Bronchial epithelial cell (primary cell): ENCODE results near the gene ZNF827. TPM values are rescaled to one million over a fixed set of nuclear protein-coding genes. Genes with fewer than 3 reads are reported as not detected.

Experiments used
- DNase-seq: peaks from one replicate; pipeline ENCODE4 v3.0.0-alpha.2; 2010; ENCODE audit warnings: low read depth
- FAIRE-seq: peaks from 2 replicates; lab custom pipeline; 2011; peaks lifted over from hg19 to GRCh38; lab: Jason Lieb, UNC
- H3K27me3 ChIP-seq: 2 replicates; pipeline ENCODE4 v1.5.1; 2011; ENCODE audit warnings: low read length; ENCODE audit not compliant: control insufficient read depth, insufficient read depth
- H3K36me3 ChIP-seq: 2 replicates; pipeline ENCODE4 v1.5.1; 2011; ENCODE audit warnings: low read length; ENCODE audit not compliant: control insufficient read depth, insufficient read depth
- H3K4me3 ChIP-seq: 2 replicates; pipeline ENCODE4 v1.5.1; 2011; ENCODE audit warnings: mild to moderate bottlenecking, low read depth, low read length, control low read depth
- total RNA-seq: library from RNA; depleted of rRNA; stranded (reverse); fragments of >200 nt; gene quantifications from 2 replicates; pipeline ENCODE4 v1.2.1, GENCODE V29; 2014
- TF ChIP-seq, protein P1 (sequence below): IDR thresholded peaks from 2 replicates; pipeline ENCODE4 v1.5.1; 2011; ENCODE audit warnings: mild to moderate bottlenecking, moderate library complexity, low read length, control low read depth, inconsistent platforms; ENCODE audit not compliant: insufficient read depth, severe bottlenecking

Gene ZNF827
- total RNA-seq, 1 donor from 2014 or later, result 2.1 TPM

DNA sequence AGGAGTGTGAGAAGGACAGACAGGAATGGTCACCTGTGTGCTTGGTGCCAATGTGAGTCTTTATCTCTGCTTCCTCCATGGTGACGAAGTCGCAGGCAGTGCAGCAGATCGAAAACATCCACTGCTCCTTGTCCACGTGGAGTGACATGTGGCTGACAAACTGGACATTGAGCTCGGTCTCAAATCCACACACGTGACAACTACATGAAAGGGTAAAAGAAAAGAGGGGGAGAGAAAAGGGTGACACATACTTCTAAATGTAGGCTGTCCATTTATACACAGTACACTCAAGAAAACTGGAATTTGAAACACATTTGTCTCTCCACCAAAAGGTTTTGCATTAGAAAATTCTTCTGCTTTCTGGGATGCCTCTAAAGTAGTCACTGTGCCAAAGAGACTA, 164.2 kb downstream of the ZNF827 start:
- no peak for DNase-seq
- TF ChIP-seq, protein P1, sequence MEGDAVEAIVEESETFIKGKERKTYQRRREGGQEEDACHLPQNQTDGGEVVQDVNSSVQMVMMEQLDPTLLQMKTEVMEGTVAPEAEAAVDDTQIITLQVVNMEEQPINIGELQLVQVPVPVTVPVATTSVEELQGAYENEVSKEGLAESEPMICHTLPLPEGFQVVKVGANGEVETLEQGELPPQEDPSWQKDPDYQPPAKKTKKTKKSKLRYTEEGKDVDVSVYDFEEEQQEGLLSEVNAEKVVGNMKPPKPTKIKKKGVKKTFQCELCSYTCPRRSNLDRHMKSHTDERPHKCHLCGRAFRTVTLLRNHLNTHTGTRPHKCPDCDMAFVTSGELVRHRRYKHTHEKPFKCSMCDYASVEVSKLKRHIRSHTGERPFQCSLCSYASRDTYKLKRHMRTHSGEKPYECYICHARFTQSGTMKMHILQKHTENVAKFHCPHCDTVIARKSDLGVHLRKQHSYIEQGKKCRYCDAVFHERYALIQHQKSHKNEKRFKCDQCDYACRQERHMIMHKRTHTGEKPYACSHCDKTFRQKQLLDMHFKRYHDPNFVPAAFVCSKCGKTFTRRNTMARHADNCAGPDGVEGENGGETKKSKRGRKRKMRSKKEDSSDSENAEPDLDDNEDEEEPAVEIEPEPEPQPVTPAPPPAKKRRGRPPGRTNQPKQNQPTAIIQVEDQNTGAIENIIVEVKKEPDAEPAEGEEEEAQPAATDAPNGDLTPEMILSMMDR, result no peak
- no peaks in the 10 kb centered on the region for H3K27me3 ChIP-seq
- FAIRE-seq, result no peak
- no peak overlapping the region for H3K4me3 ChIP-seq
- peaks cover 1% of the 10 kb centered on the region for H3K36me3 ChIP-seq

DNA sequence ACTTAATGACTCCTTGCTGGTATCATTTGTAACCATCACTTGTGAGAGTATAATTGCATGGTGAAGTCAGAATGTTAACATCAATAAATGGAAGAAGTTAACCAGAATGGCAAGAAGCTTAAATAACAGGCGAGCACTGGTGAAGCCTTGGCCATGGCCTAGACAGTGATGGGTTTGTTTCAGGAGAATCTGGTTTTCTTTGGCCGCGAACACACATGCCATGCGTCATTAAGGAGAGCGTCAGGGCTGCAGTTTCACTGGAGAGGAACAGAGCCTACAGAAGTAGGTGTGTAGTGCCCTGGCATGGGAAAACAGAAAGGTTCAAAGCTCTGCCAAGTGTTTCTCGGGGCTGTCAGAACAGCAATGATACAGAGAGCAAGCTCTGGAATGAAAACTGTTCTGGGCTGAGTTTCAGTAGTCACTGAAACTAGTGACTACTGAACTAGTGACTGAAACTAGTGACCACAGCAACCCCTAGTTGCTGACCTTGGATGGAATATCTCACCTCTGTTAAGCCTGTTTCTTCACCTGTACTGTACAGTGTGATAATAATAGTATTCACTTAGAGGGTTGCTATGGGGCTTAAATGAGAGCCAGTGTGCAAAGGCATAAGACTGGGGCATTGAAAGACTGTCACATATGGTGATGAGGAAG, 164.9 kb downstream of the ZNF827 start:
- Histone ChIP-seq H3K36me3 (peaks cover 1% of the 10 kb centered on the region), H3K4me3 (no peak overlapping the region), H3K27me3 (no peaks in the 10 kb centered on the region)
- DNase-seq, result no peak
- TF ChIP-seq, protein P1, result no peak
- FAIRE-seq, result peak; percentile 7

DNA sequence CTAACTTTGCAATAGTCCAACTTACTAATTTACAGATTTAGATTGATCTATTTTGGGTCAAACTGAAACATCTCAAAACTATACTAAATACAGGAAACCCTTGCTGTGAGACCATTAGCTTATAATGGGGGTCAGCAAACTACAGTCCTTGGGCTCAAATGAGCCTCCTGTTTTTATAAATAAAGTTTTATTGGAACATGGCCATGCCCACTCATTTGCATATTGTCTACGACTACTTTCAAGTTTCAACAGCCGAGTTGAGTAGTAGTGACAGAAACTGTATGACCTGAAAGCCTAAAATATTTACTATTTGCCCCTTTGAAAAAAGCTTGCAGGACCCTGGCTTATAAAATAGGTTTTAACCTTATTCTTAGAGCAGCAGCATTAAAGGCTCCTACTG, 166.3 kb downstream of the ZNF827 start:
- Histone ChIP-seq H3K27me3 (no peaks in the 10 kb centered on the region), H3K4me3 (no peak overlapping the region), H3K36me3 (peaks cover 1% of the 10 kb centered on the region)
- DNase-seq (no peak), FAIRE-seq (no peak)
- TF ChIP-seq, protein P1, result no peak

DNA sequence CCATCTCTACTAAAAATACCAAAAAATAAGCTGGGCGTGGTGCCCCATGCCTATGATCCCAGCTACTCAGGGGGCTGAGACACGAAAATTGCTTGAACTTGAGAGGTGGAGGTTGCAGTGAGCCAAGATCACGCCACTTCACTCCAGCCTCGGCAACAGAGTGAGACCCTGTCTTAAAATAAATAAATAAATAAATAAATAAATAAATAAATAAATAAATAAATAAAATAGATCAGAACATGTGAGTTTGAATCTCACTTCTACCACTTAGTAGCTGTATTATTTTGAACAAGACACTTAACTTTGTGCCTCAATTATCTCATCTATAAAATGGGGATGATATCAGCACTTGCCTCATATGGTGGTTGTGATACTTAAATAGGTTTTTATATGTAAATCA, 168.5 kb downstream of the ZNF827 start:
- TF ChIP-seq, protein P1, result no peak
- DNase-seq (no peak), FAIRE-seq (no peak)
- H3K36me3 ChIP-seq, result peaks cover 1% of the 10 kb centered on the region
- no peak overlapping the region for H3K4me3 ChIP-seq
- H3K27me3 ChIP-seq, result no peaks in the 10 kb centered on the region

DNA sequence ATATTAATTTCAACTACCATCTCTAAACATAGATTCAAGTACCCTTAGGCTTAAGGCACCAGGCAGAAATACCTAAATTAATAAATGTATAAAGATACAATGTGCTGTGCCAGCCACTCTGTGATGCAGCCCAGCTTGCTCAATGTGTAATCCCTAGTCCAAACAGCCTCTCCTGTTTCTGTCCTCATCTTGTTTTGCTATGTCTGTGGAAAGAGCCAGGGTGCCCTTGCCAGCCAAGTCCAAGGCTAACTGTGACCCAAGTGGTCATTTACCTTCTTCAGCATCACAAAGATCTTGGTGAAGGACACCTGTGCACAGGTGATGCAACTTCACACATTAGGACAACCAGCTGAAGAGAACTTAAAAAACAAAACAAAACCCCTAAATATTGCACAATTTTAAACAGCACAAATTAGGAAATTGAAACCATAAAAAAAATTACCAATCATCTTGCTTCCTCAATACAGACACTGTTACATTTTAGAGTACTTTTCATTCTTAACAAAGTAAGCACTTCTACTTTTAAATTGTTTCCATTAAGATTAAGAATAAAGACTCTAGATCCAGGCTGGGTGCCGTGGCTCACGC, 169.1 kb downstream of the ZNF827 start:
- FAIRE-seq, result no peak
- DNase-seq, result no peak
- Histone ChIP-seq H3K36me3 (peaks cover 2% of the 10 kb centered on the region), H3K4me3 (no peak overlapping the region), H3K27me3 (no peaks in the 10 kb centered on the region)
- TF ChIP-seq, protein P1, result no peak
